SK-N-SH (cell line): ENCODE results near the gene XYLT2. TPM values are rescaled to one million over a fixed set of nuclear protein-coding genes. Genes with fewer than 3 reads are reported as not detected.

Experiments used
- CTCF ChIA-PET: fragments of 300-600, 350-600 bp; formaldehyde crosslinking; extraction: SDS; loops from one replicate; lab custom pipeline; 2021; lab: Yijun Ruan, JAX
- POLR2A ChIA-PET: fragments of 350-600 bp; sonication (Branson Sonifier 250); formaldehyde crosslinking; extraction: SDS; loops from one replicate; lab custom pipeline; 2020; ENCODE audit warnings: antibody characterized with exemption, inconsistent platforms; lab: Yijun Ruan, JAX
- DNase-seq: peaks from one replicate; pipeline ENCODE4 v3.0.0; 2012
- H2AFZ ChIP-seq: fragments of 200-600 bp; sonication (generic); 2 replicates; pipeline ENCODE4 v1.8.1; 2016; ENCODE audit warnings: antibody characterized with exemption, mild to moderate bottlenecking, low read depth
- H3F3A ChIP-seq: fragments of 200-600 bp; sonication (generic); replicated peaks from 2 replicates; pipeline ENCODE3; 2016; ENCODE audit warnings: antibody characterized with exemption, mild to moderate bottlenecking; ENCODE audit not compliant: insufficient read depth
- H3K27ac ChIP-seq, 2 experiments: fragments of 200-500 bp in 1 of 2; fragments of 200-600 bp in 1 of 2; sonication (Bioruptor generic) in 1 of 2; sonication (generic), shearing (Covaris generic) in 1 of 2; 2 replicates each; pipeline versions ENCODE4 v1.5.1 to v1.6.1; 2014 to 2016; ENCODE audit warnings: low read depth in 2 of 2, inconsistent platforms in 1 of 2, low read length in 1 of 2, mild to moderate bottlenecking in 1 of 2, mixed read lengths in 1 of 2
- H3K27me3 ChIP-seq: fragments of 200-600 bp; sonication (generic), shearing (Covaris generic); 2 replicates; pipeline ENCODE4 v1.6.1; 2016; ENCODE audit warnings: mixed run types; ENCODE audit not compliant: insufficient read depth
- H3K36me3 ChIP-seq, 2 experiments: fragments of 200-500 bp in 1 of 2; fragments of 200-600 bp in 1 of 2; sonication (Bioruptor generic) in 1 of 2; sonication (generic) in 1 of 2; replicated peaks in 1 of 2; 2 replicates each; pipeline versions ENCODE3 to v1.5.1; 2014 to 2016; ENCODE audit warnings: low read length in 1 of 2, mild to moderate bottlenecking in 1 of 2; ENCODE audit not compliant: insufficient read depth in 2 of 2, control insufficient read depth in 1 of 2
- H3K4me1 ChIP-seq, 2 experiments: fragments of 200-500 bp in 1 of 2; fragments of 200-600 bp in 1 of 2; sonication (Bioruptor generic) in 1 of 2; sonication (generic), shearing (Covaris generic) in 1 of 2; 2 replicates each; pipeline versions ENCODE4 v1.5.1 to v1.6.1; 2014 to 2016; ENCODE audit warnings: low read depth in 1 of 2, low read length in 1 of 2, mixed run types in 1 of 2; ENCODE audit not compliant: insufficient read depth in 2 of 2, control insufficient read depth in 1 of 2
- H3K4me2 ChIP-seq: fragments of 200-600 bp; sonication (generic), shearing (Covaris generic); 2 replicates; pipeline ENCODE4 v1.6.1; 2017; ENCODE audit warnings: mixed run types
- H3K4me3 ChIP-seq, 2 experiments: fragments of 200-500 bp in 1 of 2; fragments of 200-600 bp in 1 of 2; sonication (Bioruptor generic) in 1 of 2; sonication (generic), shearing (Covaris generic) in 1 of 2; 2 replicates each; pipeline versions ENCODE4 v1.5.1 to v1.8.1; 2014 to 2016; ENCODE audit warnings: low read depth in 2 of 2, inconsistent platforms in 1 of 2, low read length in 1 of 2, mild to moderate bottlenecking in 1 of 2, mixed read lengths in 1 of 2, moderate library complexity in 1 of 2
- H3K79me2 ChIP-seq: fragments of 200-600 bp; sonication (generic); 2 replicates; pipeline ENCODE4 v1.8.1; 2017; ENCODE audit warnings: mild to moderate bottlenecking; ENCODE audit not compliant: insufficient read depth
- H3K9ac ChIP-seq: fragments of 200-600 bp; sonication (generic); 2 replicates; pipeline ENCODE4 v1.6.1; 2017; ENCODE audit warnings: mixed run types
- H3K9me2 ChIP-seq: fragments of 200-600 bp; sonication (generic); 2 replicates; pipeline ENCODE4 v1.6.1; 2017; ENCODE audit warnings: mixed run types
- H3K9me3 ChIP-seq: fragments of 200-600 bp; sonication (generic); 2 replicates; pipeline ENCODE4 v1.6.1; 2017; ENCODE audit warnings: mixed run types, mild to moderate bottlenecking, moderate library complexity
- H4K20me1 ChIP-seq: fragments of 200-600 bp; sonication (generic); 2 replicates; pipeline ENCODE4 v1.6.1; 2017; ENCODE audit warnings: mild to moderate bottlenecking, mixed run types; ENCODE audit not compliant: insufficient read depth
- ELF1 ChIP-seq: IDR thresholded peaks from 2 replicates; pipeline ENCODE4 v1.4.0; 2012
- EZH2phosphoT487 ChIP-seq: fragments of 200-600 bp; sonication (generic); IDR thresholded peaks from 2 replicates; pipeline ENCODE4 v1.6.1; 2017; ENCODE audit warnings: low read depth, mixed run types, mild to moderate bottlenecking, antibody characterized with exemption, moderate library complexity, borderline replicate concordance
- FOXJ3 ChIP-seq: sonication (generic); formaldehyde crosslinking; IDR thresholded peaks from 2 replicates; pipeline ENCODE4 v1.5.1; 2020; ENCODE audit warnings: mild to moderate bottlenecking, missing genetic modification reagents
- FOXM1 ChIP-seq: IDR thresholded peaks from 2 replicates; pipeline ENCODE4 v1.4.0; 2012; ENCODE audit warnings: low read depth, mild to moderate bottlenecking
- GABPA ChIP-seq: IDR thresholded peaks from 2 replicates; pipeline ENCODE4 v1.4.0; 2012; ENCODE audit warnings: low read depth, mild to moderate bottlenecking
- GATA2 ChIP-seq: sonication (generic); formaldehyde crosslinking; IDR thresholded peaks from 2 replicates; pipeline ENCODE4 v1.5.0; 2020; ENCODE audit warnings: mild to moderate bottlenecking, missing genetic modification reagents
- IRF3 ChIP-seq: fragments of 150-350 bp; IDR thresholded peaks from 2 replicates; pipeline ENCODE4 v1.6.1; 2016; ENCODE audit warnings: mild to moderate bottlenecking, low read depth, low read length
- MAX ChIP-seq: IDR thresholded peaks from 2 replicates; pipeline ENCODE4 v1.4.0; 2012; ENCODE audit warnings: low read depth
- MEF2A ChIP-seq: IDR thresholded peaks from 2 replicates; pipeline ENCODE4 v1.4.0; 2012; ENCODE audit warnings: low read depth, borderline replicate concordance
- MXI1 ChIP-seq: IDR thresholded peaks from 2 replicates; pipeline ENCODE4 v1.6.1; 2012; ENCODE audit warnings: mild to moderate bottlenecking, low read depth, low read length, improper control_type of control experiment
- NFIC ChIP-seq: IDR thresholded peaks from 2 replicates; pipeline ENCODE4 v1.4.0; 2012; ENCODE audit warnings: borderline replicate concordance
- NRF1 ChIP-seq: IDR thresholded peaks from 2 replicates; pipeline ENCODE4 v1.6.1; 2012; ENCODE audit warnings: low read depth, mild to moderate bottlenecking, low read length
- RAD21 ChIP-seq: IDR thresholded peaks from 2 replicates; pipeline ENCODE4 v1.6.1; 2012; ENCODE audit warnings: mild to moderate bottlenecking, low read length
- RFX5 ChIP-seq: IDR thresholded peaks from 2 replicates; pipeline ENCODE4 v1.6.1; 2012; ENCODE audit warnings: mild to moderate bottlenecking, improper control_type of control experiment, low read length
- TCF12 ChIP-seq: IDR thresholded peaks from 2 replicates; pipeline ENCODE4 v1.4.0; 2012
- TEAD4 ChIP-seq: IDR thresholded peaks from 2 replicates; pipeline ENCODE4 v1.4.0; 2012; ENCODE audit warnings: mild to moderate bottlenecking, borderline replicate concordance; ENCODE audit not compliant: insufficient read depth
- USF1 ChIP-seq: IDR thresholded peaks from 2 replicates; pipeline ENCODE4 v1.4.0; 2012; ENCODE audit warnings: low read depth, borderline replicate concordance
- YY1 ChIP-seq: IDR thresholded peaks from 2 replicates; pipeline ENCODE4 v1.4.0; 2012; ENCODE audit warnings: low read depth, mild to moderate bottlenecking
- ZBTB33 ChIP-seq: IDR thresholded peaks from 2 replicates; pipeline ENCODE4 v1.4.0; 2012; ENCODE audit warnings: low read depth, borderline replicate concordance
- WGBS: methylation state at CpG from one replicate; pipeline ENCODE4 v1.1.6; 2017; ENCODE audit warnings: low lambda C conversion rate; 5-methylcytosine and 5-hydroxymethylcytosine counted together
- polyA plus RNA-seq, 3 experiments: library from polyadenylated mRNA; depleted of rRNA; stranded (reverse); fragments of >200 nt; gene quantifications; 2 replicates each; pipeline ENCODE4 v1.2.3, GENCODE V29; 2012

Gene XYLT2
- polyA plus RNA-seq, 1 of the 3 experiments (the other 2 are of a cell fraction): 28.4 TPM

- peak overlapping the region in 1 of 2 experiments; percentile 28; a peak in 1 of 4 replicates for H3K27ac ChIP-seq
- CTCF ChIA-PET: interaction anchor here (0.7 to 4.5 kb wide), 6 partner anchors 15 to 178 kb away, joined by 3 to 56 read pairs (median 6); no protein-coding TSS in a partner anchor
- TF ChIP-seq GATA2 (no peak), FOXM1 (no peak), MXI1 (no peak), ZBTB33 (no peak), NRF1 (no peak), TEAD4 (no peak), EZH2phosphoT487 (no peak), RAD21 (no peak), ELF1 (no peak), GABPA (no peak), NFIC (no peak), RFX5 (no peak), FOXJ3 (CRISPR knock-in tag) (no peak), TCF12 (no peak), USF1 (no peak), YY1 (no peak), IRF3 (no peak), MEF2A (no peak), MAX (no peak)
- H4K20me1 ChIP-seq: peaks cover 14% of the 10 kb centered on the region; the same call in 1 of the 2 replicates
- H3K9ac ChIP-seq: no peak overlapping the region
- POLR2A ChIA-PET: interaction anchor here (3.0 kb wide), 1 partner anchor 14 kb away, joined by 18 read pairs; no protein-coding TSS in a partner anchor
- no peaks in the 10 kb centered on the region for H3K9me2 ChIP-seq
- H3K4me3 ChIP-seq: 0 out of 4 replicates have a peak overlapping the region, but pooled peaks of 1 of the 2 experiments have one; percentile 8
- WGBS: 91% methylated on average over 3 of the region's 3 CpGs
- DNase-seq: no peak
- H3K27me3 ChIP-seq: no peaks in the 10 kb centered on the region
- peaks cover 9% of the 10 kb centered on the region for H3F3A ChIP-seq
- H3K9me3 ChIP-seq: no peaks in the 10 kb centered on the region
- H3K4me1 ChIP-seq: peaks cover 11 to 29% of the 10 kb centered on the region in 2 experiments; a peak in 3 of 4 replicates
- no peak overlapping the region for H2AFZ ChIP-seq
- peak overlapping the region; percentile 99 for H3K4me2 ChIP-seq
- H3K79me2 ChIP-seq: peaks cover 60% of the 10 kb centered on the region
- peaks cover 1 to 3% of the 10 kb centered on the region in 2 experiments for H3K36me3 ChIP-seq
These were observed 2.0 kb downstream of the XYLT2 start for GRCh38 chr17:50347894-50348291.
